Activated CD8-positive, alpha-beta memory T cell treated with anti-CD3 and anti-CD28 coated beads, Interleukin-2, amount 50 U/mL, for 24 hours (primary cell): ENCODE data around the gene NCEH1.

Source experiments
- DNase-seq: peaks from one replicate; pipeline ENCODE4 v3.0.0-alpha.2; 2020; ENCODE audit errors: extremely low read depth

NCEH1 gene

GRCh38 chr3:172643506-172644179 lies 67.2 kb downstream of the NCEH1 start:
- no peak for DNase-seq

GRCh38 chr3:172641291-172641690 lies 69.6 kb downstream of the NCEH1 start:
- DNase-seq: no peak

- no peak for DNase-seq
Observed at GRCh38 chr3:172640751-172641150, 70.1 kb downstream of the NCEH1 start.

GRCh38 chr3:172635588-172635987 lies 75.3 kb downstream of the NCEH1 start:
- no peak for DNase-seq

- DNase-seq: no peak
Observed at GRCh38 chr3:172634948-172635347, 75.9 kb downstream of the NCEH1 start.

GRCh38 chr3:172630316-172630715 lies 80.6 kb downstream of the NCEH1 start:
- DNase-seq: no peak

- no peak for DNase-seq
Observed at GRCh38 chr3:172629470-172629869, 81.4 kb downstream of the NCEH1 start.

GRCh38 chr3:172627057-172627809 lies 83.6 kb downstream of the NCEH1 start:
- no peak for DNase-seq

GRCh38 chr3:172626021-172626640 lies 84.7 kb downstream of the NCEH1 start:
- no peak for DNase-seq

GRCh38 chr3:172625404-172625803 lies 85.5 kb downstream of the NCEH1 start:
- no peak for DNase-seq

- DNase-seq: no peak
Observed at GRCh38 chr3:172624999-172625398, 85.9 kb downstream of the NCEH1 start.

GRCh38 chr3:172622916-172623700 lies 87.8 kb downstream of the NCEH1 start:
- peak; percentile 10 for DNase-seq

GRCh38 chr3:172622156-172622555 lies 88.7 kb downstream of the NCEH1 start:
- DNase-seq: no peak

GRCh38 chr3:172617976-172618375 lies 92.9 kb downstream of the NCEH1 start:
- no peak for DNase-seq

- no peak for DNase-seq
Observed at GRCh38 chr3:172617013-172617706, 93.7 kb downstream of the NCEH1 start.

GRCh38 chr3:172616031-172616461 lies 94.8 kb downstream of the NCEH1 start:
- DNase-seq: no peak

- no peak for DNase-seq
Observed at GRCh38 chr3:172615296-172615695, 95.6 kb downstream of the NCEH1 start.

GRCh38 chr3:172614340-172615274 lies 96.3 kb downstream of the NCEH1 start:
- DNase-seq: no peak

- no peak for DNase-seq
Observed at GRCh38 chr3:172613845-172614244, 97.0 kb downstream of the NCEH1 start.
